NT2/D1 (cell line): Measurements from ENCODE around the gene ARHGEF19.

Experiments used
- SUZ12 ChIP-seq: IDR thresholded peaks from 2 replicates; pipeline ENCODE4 v1.6.1; 2011; ENCODE audit not compliant: insufficient read length, insufficient read depth; ENCODE audit errors: extremely low read depth
- YY1 ChIP-seq: IDR thresholded peaks from 2 replicates; pipeline ENCODE4 v1.6.1; 2011; ENCODE audit not compliant: insufficient read length, insufficient read depth
- ZNF274 ChIP-seq: IDR thresholded peaks from 2 replicates; pipeline ENCODE4 v1.6.1; 2011; ENCODE audit warnings: mild to moderate bottlenecking, low read depth, low read length

GRCh38 chr1:16199700-16200099 is 12.8 kb downstream of the ARHGEF19 start:
- no peak for TF ChIP-seq ZNF274
- no peak for TF ChIP-seq SUZ12
- TF ChIP-seq YY1 = no peak
